Ammon's horn (tissue), 1 donor: Measurements from ENCODE around the gene DOP1B.
"Not testable (repeated sequence)": the region's sequence is repeated elsewhere in the genome, so short reads cannot be mapped to it uniquely, and the experiment has no call there.

Source experiments
- DNase-seq: peaks from one replicate; pipeline ENCODE4 v3.0.0-alpha.2; 2016; ENCODE audit warnings: low spot score

The DOP1B gene

DNA sequence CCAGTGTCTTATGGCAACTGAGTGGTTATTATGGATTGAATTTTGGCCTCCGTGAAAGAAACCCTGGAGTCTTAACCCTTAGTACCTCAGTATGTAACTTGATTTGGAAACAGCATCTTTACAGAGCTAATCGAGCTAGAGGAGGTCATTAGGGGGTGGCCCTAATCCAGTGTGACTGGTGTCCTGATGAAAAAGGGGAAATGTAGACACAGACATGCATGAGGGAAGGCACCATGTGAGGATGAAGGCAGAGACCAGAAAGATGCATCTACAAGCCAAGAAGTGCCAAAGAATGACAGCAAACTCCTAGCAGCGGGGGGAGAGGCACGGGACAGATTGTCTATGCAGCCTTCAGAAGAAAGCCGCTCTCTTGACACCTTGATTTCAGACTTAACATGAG lies 14.7 kb downstream of the DOP1B start:
- no peak for DNase-seq

DNA sequence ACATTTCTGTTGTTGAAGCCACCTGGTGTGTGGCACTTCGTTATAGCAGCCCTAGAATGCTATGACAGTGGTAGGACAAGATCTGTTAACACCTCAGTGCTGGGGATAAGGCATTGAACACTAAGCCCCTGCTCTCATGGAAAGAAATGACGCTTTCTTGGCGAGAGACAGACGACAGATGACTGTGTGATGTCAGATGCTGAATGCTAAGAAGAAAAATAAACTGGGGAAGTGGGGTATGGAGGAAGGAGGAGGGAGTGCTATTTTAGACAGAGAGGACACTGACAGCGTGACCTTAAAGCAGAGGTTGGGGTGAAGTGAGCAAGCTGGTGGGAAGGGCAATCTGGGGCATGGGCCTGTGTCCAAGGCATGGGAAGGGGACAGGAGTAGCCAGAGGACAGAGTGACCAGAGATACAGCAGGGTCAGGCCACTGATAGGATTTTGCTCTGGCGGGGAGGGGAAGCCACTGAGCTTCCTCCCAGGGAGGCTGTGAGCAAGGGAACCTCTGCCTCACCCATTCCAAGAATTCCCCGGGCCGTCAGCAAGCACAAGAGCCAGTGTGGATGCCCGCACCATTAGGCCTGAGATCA lies 15.2 kb downstream of the DOP1B start:
- peak; percentile 45 for DNase-seq

DNA sequence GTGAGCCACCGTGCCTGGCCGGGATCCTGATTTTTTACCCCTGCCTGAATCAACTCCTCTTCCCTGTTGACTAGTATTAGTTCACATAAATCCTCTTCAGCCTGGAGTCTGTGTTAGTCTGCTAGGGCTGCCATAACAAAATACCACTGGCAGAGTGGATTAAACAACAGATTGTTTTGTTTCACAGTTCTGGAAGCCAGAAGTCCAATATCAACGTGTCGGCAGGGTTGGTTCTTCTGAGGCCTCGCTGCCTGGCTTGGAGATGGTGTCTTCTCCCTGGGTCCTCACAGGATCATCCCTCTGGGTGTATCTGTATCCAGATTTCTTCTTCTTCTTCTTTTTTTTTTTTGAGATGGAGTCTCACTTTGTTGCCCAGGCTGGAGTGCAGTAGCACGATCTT lies 18.2 kb downstream of the DOP1B start:
- DNase-seq, result no peak

DNA sequence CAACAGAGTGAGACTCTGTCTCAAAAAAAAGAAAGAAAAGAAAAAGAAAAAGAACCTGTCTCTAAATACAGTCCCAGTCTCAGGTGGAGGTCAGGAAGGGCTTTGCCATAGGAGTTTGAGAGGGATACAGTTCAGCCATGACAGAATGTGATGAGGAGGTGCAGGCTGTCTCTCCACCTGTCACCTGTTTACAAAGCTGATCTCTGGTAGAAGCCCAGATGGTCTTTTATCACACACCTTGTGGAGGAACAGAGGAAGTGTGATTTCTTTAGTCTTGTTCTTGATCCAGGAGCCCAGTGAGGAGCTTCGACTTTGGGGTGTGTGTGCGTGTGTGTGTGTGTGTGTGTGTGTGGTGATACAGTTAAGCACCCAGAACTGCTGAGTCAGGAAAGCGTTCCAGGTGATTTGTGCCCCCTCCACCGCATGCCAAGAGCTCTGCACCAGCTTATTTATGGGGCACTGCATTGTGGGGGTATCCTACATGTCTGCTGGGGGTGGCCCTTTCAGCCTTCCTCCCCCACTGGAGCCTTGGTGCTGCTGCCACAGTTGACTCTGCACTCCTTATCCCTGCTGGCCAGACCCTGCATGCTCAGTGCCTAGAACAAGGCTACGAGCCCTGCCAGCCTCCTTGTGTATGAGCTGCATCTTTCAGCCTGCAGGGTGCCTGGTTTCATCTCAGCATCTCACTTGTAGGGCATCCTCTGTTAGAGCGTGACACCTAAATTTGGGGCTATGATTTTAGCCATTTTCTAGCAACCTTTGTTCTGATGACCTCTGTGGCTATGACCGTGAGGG lies 19.3 kb downstream of the DOP1B start:
- DNase-seq, result no peak

DNA sequence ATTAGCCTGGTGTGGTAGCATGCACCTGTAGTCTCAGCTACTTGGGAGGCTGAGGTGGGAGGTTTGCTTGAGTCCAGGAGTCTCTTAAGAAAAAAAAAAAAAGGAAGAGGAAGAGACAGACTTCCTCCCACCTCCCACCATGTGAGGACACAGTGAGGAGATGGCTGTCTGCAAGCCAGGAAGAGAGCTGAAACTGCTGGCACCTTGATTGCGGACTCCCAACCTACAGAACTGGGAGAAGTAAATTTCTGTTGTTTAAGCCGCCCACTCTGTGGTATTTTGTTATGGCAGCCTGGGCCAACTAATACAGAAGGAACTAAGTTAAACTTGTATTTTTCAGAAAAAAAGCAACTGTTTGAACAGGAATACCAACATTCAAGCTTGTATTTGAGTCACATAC lies 21.7 kb downstream of the DOP1B start:
- no peak for DNase-seq

DNA sequence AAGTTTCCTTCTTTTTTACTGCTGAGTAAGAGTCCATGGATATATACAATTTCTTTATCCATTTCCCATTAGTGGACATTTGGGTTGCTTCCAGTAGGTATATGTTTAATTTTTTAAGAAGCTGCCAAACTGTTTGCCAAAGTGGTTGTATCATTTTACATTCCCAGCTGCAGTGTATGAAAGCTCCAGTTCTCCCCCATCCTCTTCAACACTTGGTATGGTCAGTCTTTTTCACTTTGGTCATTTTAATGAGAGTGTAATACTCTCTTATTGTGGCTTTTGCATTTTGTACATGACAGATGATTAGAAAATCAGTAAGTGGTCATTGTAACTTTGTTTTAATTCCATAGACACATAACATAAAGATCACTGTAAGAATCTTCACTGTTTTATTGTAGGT lies 22.5 kb downstream of the DOP1B start:
- no peak for DNase-seq

DNA sequence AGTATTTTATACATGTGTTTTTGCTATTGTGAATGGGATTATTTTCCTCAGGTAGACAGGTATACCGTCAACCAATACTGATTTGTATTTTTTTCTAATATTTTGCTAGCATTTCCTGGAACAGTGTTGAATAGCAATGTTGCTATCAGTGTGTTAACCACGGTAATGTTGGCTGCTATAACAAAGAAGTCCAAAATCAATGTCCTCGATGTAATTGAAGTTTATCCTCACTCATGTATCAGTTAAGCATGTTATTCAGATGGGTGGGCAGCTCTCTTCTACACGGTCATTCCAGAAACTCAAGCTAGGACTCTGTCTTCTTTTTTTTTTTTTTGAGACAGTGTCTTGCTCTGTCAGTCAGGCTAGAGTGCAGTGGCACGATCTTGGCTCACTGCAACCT lies 24.3 kb downstream of the DOP1B start:
- no peak for DNase-seq

DNA sequence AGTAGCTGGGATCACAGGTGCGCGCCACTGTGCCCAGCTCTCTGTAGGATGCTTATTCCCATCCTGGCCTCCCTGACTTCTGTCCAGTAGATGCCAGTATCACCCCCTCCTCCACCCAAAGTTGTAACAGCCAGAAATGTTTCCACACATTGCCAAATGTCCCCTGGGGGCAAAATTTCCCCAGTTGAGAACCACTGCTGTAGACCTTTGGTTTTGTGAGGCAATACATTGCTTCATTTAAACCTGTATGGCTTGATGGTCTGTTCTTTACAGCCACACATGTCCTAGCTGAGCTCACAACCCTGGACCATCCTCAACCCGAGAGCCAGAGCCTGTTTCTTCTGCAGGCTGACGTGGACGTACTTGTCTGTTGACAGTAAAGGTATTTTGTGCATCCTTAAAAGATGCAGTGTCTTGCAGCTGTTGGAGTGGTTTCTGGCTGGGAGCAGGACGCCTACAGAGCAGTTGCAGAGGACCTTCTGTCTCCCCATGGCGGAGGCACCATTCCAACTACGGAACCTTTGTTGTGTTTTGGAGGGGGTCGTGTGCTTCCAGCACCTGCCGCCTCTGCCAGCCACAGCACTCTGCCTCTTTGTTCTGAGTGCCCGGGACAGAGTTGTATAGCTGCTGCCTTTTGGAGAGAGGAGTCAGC lies 26.6 kb downstream of the DOP1B start:
- DNase-seq, result no peak

DNA sequence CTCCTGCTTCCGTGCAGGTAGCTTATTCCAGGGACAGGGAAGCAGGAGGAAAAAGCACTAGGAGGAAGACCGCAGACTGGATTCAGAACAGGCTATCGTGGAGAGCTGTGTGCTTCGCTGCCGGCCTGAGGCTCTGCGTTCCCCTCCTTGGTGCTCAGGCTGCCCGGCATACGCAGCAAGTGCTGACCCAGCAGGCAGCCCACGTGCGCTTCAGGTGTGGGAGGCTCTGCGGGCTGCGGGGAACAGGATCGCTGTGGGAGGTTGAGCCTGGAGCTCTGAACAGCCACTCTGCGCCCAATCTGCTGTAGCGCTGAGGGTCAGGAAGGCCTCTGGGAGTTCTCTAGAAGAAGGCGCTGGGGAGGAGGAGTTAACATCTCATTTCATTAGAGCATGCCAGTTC lies 27.9 kb downstream of the DOP1B start:
- no peak for DNase-seq

DNA sequence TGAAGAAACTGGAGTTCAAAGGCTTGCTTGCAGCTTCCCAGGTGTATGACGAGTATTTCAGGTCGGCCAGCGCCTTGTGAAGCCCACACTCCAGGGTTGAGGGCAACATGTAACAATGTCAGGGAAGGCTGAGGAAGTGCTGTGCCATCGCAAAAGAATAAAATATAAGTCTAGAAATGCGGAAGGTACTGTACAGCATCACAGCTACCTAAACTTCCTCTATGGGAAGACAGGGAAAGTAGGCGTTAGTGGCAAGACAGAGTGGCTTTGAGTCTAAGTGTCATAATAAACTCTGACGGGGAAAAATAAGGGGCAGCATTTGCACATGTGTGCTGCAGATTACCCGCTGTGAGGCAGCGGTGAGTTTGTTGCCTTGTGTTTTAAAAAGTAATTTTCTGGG lies 28.9 kb downstream of the DOP1B start:
- DNase-seq, result no peak

DNA sequence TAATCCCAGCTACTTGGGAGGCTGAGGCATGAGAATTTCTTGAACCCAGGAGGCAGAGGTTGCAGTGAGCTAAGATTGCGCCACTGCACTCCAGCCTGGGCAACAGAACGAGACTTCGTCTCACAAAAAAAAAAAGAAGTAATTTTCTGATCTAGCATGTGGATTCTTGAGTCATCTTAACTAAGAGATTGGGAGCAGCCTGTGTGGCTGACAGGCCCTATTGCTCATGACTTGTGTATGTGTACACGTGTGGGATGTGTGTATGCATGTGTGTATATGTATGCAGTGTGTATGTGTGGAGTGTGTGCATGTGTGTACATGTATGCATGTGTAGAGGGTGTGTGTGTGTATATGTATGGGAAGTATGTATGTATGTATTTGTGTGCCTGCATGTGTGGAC lies 29.5 kb downstream of the DOP1B start:
- DNase-seq, result no peak

DNA sequence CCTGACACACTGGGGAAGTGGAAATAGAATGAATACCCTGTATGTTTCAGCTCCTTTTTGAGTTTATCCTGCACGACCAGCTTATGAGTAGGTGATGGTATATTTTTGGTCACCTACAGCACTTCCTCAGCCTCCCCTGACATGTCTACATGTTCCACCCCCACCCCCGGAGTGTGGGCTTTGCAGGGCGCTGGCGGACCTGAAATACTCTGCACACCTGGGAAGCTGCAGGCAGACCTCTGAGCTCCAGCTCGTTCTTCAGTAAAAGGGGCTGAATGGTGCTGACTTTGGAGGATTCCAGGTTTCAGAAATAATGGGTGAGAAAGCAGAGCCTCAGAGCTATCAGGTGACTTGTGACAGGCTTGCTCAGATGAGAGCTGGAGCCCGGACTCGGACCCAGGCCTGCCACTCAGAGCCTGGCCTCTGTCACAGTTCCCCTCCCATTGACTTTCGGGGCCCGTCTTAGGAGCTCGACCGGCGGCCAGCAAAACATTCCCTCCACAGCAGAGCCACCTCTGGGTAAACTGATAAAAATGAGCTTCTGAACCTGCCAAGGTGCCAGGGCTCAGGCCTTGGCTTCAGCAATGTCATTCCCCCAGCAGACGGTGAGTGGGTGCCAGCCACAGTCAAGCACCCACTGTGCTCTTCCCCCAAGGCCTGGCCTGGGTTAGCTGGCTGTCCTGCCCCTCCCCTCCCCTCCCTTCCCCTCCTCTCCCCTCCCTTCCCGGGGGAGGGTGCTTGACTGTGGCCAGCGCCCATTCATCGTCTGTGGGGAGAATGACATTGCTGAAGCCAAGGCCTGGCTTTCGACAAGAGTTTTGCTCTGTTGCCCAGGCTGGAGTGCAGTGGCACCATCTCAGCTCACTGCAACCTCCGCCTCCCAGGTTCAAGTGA lies 30.1 kb downstream of the DOP1B start:
- no peak for DNase-seq

DNA sequence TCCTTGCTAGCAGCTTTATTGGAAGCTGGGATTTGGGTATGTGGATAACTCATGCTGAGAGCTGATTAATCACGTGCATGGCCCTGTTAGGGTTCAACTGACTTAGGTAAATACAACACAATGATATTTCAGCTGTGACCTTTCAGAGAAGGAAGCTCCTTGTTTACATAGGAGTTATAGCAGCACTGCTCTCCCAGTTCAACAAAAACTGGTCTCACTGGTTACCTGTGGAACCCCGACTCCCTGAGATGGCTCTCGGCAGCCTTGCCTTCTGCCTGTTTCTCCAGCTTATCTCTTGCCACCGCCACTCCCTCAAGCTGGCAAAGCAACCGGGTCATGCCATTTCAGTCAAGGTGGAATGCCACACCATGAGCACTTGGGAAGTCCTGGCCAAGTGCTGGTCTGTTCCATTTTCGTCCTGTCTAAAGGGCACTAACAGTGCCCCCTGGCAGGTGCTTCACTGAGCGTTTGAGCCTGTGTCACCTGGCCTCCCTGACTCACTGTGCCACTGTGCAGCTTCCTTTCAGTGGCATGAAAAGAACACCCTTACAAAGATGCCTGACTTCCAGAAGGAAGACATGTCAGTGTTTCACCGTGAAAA lies 31.6 kb downstream of the DOP1B start:
- no peak for DNase-seq

DNA sequence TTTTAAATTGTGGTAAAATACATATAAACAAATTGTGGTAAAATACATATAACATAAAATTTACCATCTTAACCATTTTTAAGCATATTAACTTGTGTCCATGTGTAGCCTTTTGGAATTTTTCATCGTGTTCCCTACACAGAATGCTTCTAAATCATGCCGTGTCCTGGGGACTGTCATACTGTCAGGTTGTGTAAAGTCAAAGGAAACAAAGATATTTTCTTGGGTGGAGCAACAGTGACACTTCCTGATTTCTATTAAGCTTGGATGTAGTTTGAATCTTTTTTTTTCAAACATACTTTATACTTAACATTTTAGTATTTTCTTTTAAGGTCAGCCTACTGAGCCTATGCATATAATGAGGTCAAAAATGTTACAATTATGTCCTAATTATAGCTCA lies 32.3 kb downstream of the DOP1B start:
- no peak for DNase-seq

DNA sequence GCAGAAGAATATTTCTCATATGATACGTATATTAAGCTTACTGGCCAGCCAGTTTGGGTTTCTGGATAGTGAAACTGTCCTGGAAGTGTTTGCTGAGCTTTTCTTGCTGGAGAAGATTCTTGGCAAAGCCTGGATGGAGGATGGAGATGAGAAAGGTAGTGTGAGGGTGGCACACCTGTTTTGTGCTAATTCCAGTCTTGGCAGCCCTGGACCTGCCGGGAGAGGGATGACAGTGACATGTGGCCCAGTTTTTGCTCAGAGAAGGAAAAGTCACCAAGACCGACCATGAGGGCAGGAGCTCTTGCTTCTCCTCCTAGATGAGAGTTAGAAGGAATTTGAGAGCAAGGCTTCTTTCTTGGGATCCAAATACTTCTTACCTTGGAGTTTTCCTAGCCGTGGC lies 34.1 kb downstream of the DOP1B start:
- DNase-seq, result no peak

DNA sequence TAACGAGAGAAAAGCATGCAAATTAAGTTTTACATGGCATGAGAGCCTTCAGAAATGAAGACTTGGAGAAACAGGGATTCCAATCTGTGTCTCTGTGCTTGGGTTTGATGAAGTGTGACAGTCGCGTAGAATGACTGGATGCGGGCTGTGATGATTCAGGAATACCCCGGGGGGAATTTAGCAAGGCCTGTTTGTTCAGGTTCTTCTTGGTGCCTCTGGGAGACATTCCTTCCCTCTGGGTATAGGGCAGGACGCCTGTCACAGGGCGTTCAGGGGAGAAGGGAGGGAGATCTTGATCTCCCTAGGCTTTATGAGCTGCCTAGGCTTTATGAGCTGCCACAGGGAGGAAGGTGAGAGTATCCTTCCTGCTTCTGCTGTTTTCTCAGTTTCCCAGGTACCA lies 36.6 kb downstream of the DOP1B start:
- DNase-seq, result no peak

DNA sequence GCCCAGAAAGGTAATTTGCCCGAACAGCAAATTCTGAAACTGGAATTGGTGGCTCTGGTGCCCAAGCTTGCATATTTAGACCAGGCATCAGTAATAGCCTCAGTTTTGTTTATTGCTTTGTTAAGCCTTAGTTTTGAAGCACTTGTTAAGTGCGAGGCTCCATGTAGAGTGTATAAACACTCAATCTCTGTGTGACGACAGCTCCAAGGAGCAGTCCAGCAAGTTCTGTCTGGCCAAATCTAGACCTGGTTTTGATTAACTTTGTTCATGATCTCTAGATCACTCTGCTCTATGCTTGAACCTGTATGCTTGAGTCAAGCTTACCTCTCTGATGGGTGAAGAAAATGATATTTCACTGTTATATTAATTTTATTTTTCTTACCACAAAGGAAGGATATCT lies 37.4 kb downstream of the DOP1B start:
- no peak for DNase-seq

DNA sequence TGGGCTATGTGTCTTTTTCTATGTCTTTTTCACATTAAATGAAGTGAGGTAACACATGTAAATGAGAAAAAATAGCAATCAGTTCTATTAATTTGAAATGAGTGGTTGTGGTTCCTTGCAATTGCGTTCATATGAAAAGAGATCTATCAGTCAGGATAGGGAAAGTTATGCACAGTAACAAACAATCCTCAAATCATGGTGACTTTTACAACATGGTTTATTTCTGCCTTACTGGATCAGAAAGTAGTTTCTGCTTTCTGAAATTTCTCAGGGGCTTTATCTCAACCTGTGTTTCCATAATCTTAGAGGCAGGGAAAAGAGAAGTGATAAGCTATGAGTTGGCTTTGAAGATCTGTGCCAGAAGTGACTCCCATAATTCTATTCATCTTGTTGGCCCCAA lies 39.0 kb downstream of the DOP1B start:
- DNase-seq, result no peak

DNA sequence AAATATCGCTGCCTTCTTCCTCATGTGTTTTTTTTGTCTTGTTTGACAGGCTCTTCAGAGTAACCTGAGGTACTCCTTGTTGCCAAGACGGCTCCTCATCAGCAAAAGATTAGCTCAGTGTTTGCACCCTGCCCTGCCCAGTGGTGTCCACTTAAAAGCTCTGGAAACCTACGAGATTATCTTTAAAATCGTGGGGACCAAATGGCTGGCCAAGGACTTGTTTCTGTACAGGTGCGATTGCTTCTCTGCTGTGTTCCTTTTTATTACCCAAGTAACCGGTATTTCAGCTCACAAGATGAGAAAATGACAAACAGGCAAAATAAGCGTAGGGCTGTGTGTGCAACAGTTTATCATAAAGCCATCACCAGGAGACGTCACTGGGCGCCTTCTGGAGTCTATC lies 42.4 kb downstream of the DOP1B start:
- no peak for DNase-seq

DNA sequence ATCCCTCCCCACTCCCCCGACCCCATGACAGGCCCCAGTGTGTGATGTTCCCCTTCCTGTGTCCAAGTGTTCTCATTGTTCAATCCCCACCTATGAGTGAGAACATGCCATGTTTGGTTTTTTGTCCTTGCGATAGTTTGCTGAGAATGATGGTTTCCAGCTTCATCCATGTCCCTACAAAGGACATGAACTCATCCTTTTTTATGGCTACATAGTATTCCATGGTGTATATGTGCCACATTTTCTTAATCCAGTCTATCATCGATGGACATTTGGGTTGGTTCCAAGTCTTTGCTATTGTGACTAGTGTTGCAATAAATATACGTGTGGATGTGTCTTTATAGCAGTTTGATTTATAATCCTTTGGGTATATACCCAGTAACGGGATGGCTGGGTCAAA lies 43.0 kb downstream of the DOP1B start:
- DNase-seq, result not testable (repeated sequence)

DNA sequence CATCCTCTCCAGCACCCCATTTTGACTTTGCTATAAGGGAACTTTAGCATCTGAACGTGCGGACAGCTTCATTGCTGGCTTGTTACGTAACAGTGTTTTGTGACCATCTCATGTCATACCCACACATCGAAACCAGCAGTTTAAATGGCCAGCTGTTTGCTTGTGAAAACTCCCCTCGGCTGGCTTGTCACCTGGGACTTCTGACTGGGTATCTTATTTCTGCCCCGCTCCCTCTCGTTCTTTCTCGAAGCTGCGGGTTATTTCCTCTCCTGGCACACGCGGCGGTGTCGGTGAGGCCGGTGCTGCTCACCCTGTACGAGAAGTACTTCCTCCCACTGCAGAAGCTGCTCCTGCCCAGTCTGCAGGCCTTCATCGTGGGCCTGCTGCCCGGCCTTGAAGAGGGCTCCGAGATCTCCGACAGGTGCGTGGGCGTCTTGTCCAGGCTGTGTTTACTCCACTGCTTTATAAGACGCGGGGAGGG lies 43.5 kb downstream of the DOP1B start:
- DNase-seq, result no peak
